ENCODE data around the gene JARID2.

The JARID2 gene

DNA sequence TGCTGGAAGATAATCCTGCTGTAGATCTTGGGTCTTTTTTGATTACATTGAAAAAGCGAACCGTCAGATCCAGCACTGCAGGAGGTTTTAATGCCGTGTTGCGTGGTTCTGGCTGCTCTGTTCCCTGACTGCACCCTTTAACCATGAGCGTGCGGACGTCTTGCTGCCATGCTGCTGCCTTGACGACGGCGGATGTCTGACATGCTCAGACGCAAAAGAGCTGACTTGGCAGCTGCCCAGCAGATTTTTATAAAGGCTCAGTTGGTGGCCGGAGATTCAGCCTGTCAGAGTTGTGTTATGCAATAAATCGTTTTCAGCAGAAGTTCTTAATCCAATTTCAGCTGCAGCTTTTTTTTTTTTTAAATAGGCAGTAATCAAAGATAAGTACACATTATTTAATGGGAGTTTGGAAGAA is 119.4 kb downstream of the JARID2 start:
- DNase-seq (ENCODE audit: low read depth, low spot score), result peak; percentile 71
- TF ChIP-seq, protein P1, sequence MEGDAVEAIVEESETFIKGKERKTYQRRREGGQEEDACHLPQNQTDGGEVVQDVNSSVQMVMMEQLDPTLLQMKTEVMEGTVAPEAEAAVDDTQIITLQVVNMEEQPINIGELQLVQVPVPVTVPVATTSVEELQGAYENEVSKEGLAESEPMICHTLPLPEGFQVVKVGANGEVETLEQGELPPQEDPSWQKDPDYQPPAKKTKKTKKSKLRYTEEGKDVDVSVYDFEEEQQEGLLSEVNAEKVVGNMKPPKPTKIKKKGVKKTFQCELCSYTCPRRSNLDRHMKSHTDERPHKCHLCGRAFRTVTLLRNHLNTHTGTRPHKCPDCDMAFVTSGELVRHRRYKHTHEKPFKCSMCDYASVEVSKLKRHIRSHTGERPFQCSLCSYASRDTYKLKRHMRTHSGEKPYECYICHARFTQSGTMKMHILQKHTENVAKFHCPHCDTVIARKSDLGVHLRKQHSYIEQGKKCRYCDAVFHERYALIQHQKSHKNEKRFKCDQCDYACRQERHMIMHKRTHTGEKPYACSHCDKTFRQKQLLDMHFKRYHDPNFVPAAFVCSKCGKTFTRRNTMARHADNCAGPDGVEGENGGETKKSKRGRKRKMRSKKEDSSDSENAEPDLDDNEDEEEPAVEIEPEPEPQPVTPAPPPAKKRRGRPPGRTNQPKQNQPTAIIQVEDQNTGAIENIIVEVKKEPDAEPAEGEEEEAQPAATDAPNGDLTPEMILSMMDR (IDR thresholded peaks at IDR 0.05; ENCODE audit: insufficient read depth, low read length, missing control alignments), result no peak
- no peak overlapping the region; the same call in 1 of the 2 replicates for H3K4me3 ChIP-seq (ENCODE audit: low read depth, low read length)
- CTCF ChIA-PET, result no interaction called here
- POLR2A ChIA-PET, result no interaction called here

DNA sequence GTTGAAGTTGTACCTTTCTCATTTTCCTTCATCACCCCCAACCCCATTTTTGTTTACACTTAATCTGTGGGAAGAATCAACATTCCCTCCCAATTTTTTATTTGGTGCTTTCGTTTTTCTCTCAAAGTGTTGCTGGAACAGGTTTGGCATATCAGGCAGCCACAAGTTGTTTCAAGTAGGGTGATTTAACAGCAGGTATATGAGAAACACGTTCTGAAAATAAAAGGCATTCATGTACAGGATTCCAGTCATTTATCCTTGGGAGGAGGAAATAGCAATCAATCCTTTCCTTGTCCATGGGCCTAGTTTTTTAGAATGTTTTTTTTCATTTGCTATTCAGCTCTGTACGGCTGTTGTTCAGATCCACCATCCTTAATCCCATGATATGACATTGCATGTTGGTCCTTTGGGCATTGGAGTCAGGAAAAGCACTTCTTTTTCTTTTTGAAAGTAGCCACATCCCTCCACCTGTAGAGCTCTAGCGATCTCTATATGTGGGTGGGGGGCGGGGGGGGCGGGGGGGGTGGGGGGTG is 120.2 kb downstream of the JARID2 start:
- H3K4me3 ChIP-seq (ENCODE audit: low read depth, low read length), result no peak overlapping the region
- ChIA-PET POLR2A (no interaction called here), CTCF (interaction anchor here (0.8 kb wide), 1 partner anchor 15 kb away, joined by 3 read pairs; no protein-coding TSS in a partner anchor)
- TF ChIP-seq, protein P1 (IDR thresholded peaks at IDR 0.05; ENCODE audit: insufficient read depth, low read length, missing control alignments), result no peak
- DNase-seq (ENCODE audit: low read depth, low spot score), result no peak

DNA sequence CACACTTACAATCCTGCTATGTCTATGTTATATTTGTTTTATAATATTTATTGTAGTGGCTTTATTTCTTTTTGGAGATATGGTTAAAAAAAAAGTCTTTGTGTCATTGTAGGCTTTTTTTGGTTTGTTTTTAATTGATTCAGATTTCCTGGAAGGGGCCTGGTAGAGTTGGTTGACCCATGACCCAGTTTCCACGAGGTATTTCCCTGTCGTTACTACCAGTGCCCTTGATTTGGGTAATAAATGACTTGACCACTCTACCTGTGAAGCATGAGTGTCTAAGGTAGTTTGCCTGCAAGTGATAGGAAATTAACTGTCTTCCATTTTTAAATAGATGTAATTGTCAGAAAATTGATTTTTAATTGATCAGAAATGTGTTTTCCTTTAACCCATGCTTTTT is 121.0 kb downstream of the JARID2 start:
- ChIA-PET POLR2A (no interaction called here), CTCF (no interaction called here)
- no peak overlapping the region for H3K4me3 ChIP-seq (ENCODE audit: low read depth, low read length)
- TF ChIP-seq, protein P1 (IDR thresholded peaks at IDR 0.05; ENCODE audit: insufficient read depth, low read length, missing control alignments), result no peak
- no peak for DNase-seq (ENCODE audit: low read depth, low spot score)

DNA sequence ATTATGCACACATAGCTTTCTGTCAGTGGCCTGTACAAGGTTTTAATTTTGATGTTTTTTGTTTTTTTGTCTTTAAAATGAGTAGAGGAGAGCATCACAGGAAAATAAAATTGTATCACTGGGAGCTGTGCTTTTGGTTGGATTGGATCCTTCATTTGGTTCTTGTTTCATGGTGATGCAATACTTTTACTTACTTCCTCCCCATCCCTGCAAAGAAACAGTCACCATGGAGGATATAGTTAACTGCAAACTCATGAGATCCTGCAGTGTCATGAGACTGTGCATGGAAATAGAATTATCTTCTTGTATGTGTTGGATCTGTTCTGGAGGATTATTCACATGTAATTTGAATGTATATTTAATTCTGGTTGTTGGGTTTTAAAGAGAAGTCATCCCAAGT is 122.3 kb downstream of the JARID2 start:
- POLR2A ChIA-PET, result no interaction called here
- no peak overlapping the region for H3K4me3 ChIP-seq (ENCODE audit: low read depth, low read length)
- CTCF ChIA-PET, result no interaction called here
- TF ChIP-seq, protein P1 (IDR thresholded peaks at IDR 0.05; ENCODE audit: insufficient read depth, low read length, missing control alignments), result no peak
- no peak for DNase-seq (ENCODE audit: low read depth, low spot score)

DNA sequence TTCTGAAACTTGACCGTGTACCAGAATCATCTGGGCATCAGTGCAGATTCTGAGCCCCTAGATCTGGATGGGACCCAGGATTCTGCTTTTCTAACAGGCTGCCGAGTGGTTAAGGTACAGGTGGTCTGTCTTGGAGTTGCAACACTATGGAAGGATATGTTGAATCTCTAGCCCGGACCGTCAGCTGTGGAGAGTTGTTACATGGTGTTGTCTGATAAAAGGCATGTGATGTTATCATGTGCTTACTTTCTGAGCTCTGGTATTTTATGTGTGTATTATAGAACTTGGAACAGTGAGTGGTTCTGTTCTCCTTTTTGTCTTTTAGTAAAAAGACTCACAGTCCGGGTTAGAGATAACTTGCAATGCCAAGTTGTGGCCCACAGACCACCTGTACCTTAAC is 123.0 kb downstream of the JARID2 start:
- TF ChIP-seq, protein P1 (IDR thresholded peaks at IDR 0.05; ENCODE audit: insufficient read depth, low read length, missing control alignments), result no peak
- ChIA-PET POLR2A (no interaction called here), CTCF (no interaction called here)
- H3K4me3 ChIP-seq (ENCODE audit: low read depth, low read length), result no peak overlapping the region
- DNase-seq (ENCODE audit: low read depth, low spot score), result no peak

DNA sequence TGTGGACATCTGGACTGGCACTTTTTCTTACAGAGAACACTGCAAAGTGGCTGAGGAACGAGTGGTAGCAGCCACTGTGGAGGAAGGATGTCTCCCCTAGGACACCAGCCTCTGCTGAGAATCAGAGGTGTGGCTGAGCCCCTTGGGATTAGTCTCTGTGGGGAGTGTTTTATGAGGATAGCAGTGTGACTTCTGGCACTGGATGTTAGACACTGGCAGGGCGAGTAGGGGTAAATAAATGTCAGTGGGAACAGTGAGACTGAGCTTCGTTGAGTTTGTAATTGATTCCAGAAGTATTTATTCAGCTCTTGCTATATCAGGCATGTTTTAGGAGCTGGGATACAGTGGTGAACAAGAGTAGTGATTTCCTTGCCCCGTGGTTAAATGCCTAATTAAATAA is 124.0 kb downstream of the JARID2 start:
- ChIA-PET CTCF (no interaction called here), POLR2A (no interaction called here)
- DNase-seq (ENCODE audit: low read depth, low spot score), result no peak
- TF ChIP-seq, protein P1 (IDR thresholded peaks at IDR 0.05; ENCODE audit: insufficient read depth, low read length, missing control alignments), result no peak
- H3K4me3 ChIP-seq (ENCODE audit: low read depth, low read length), result no peak overlapping the region
